Nephron progenitor cell (in vitro differentiated cells): Measurements from ENCODE around the gene UBE2H.

Source experiments
- DNase-seq: peaks from one replicate; pipeline ENCODE4 v3.0.0; 2021
- H3K27ac Mint-ChIP-seq: 2 replicates; pipeline ENCODE4 v1.8.0; 2021; ENCODE audit warnings: mild to moderate bottlenecking, moderate library complexity, mixed read lengths
- H3K27me3 Mint-ChIP-seq: 2 replicates; pipeline ENCODE4 v1.8.0; 2021; ENCODE audit warnings: mild to moderate bottlenecking, low read depth, mixed read lengths; ENCODE audit not compliant: poor library complexity
- H3K36me3 Mint-ChIP-seq: 2 replicates; pipeline ENCODE4 v1.8.0; 2021; ENCODE audit warnings: low read depth, mixed read lengths
- H3K4me1 Mint-ChIP-seq: 2 replicates; pipeline ENCODE4 v1.8.0; 2021; ENCODE audit warnings: mixed read lengths
- H3K4me3 Mint-ChIP-seq: 2 replicates; pipeline ENCODE4 v1.8.0; 2021; ENCODE audit warnings: mild to moderate bottlenecking, moderate library complexity, mixed read lengths
- H3K9me3 Mint-ChIP-seq: 2 replicates; pipeline ENCODE4 v1.8.0; 2021; ENCODE audit warnings: mild to moderate bottlenecking, moderate library complexity, mixed read lengths
- CTCF ChIP-seq: fragments of 200-600 bp; sonication (generic); IDR thresholded peaks from 2 replicates; pipeline ENCODE4 v1.5.0; 2021; ENCODE audit warnings: antibody characterized with exemption

Gene UBE2H

GRCh38 chr7:129890090-129890489 is 62.7 kb downstream of the UBE2H start:
- Mint-ChIP-seq H3K27ac (peak overlapping the region; percentile 89), H3K36me3 (peaks cover 60% of the 10 kb centered on the region), H3K4me3 (no peak overlapping the region), H3K4me1 (peaks cover 15% of the 10 kb centered on the region), H3K9me3 (no peaks in the 10 kb centered on the region), H3K27me3 (no peaks in the 10 kb centered on the region)
- DNase-seq = no peak
- no peak for TF ChIP-seq CTCF

- Mint-ChIP-seq H3K27ac (peak overlapping the region; percentile 89), H3K4me1 (peaks cover 12% of the 10 kb centered on the region), H3K4me3 (no peak overlapping the region), H3K36me3 (peaks cover 60% of the 10 kb centered on the region), H3K27me3 (no peaks in the 10 kb centered on the region), H3K9me3 (no peaks in the 10 kb centered on the region)
- DNase-seq = no peak
- TF ChIP-seq CTCF = no peak
These were observed 63.5 kb downstream of the UBE2H start for GRCh38 chr7:129889133-129889844.

GRCh38 chr7:129887865-129888264 is 64.9 kb downstream of the UBE2H start:
- DNase-seq = no peak
- Mint-ChIP-seq H3K4me1 (peaks cover 17% of the 10 kb centered on the region), H3K36me3 (peaks cover 55% of the 10 kb centered on the region), H3K27ac (peak overlapping the region; percentile 88), H3K9me3 (no peaks in the 10 kb centered on the region), H3K27me3 (no peaks in the 10 kb centered on the region), H3K4me3 (no peak overlapping the region)
- no peak for TF ChIP-seq CTCF

DNA sequence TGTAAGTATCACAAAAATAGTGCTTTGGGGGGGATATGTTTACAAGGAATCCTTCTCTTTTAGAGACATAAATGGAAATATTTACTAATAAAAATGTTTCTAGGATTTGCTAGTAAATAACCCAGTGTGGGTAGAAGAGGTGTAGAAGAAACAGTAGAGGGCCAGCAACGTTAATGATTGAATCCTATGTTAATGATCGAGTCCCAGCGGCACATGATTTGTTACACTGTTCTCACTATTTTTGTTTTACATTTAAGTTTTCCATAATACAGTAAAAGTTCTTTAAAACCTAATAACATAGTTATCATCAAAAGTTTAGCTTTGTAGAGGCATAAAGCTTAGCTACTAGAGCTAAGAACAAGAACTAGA is 66.0 kb downstream of the UBE2H start:
- H3K27ac Mint-ChIP-seq = no peak overlapping the region
- no peak overlapping the region for H3K4me3 Mint-ChIP-seq
- TF ChIP-seq CTCF = no peak
- peaks cover 24% of the 10 kb centered on the region for H3K4me1 Mint-ChIP-seq
- DNase-seq = no peak
- no peaks in the 10 kb centered on the region for H3K9me3 Mint-ChIP-seq
- H3K27me3 Mint-ChIP-seq = no peaks in the 10 kb centered on the region
- peaks cover 48% of the 10 kb centered on the region for H3K36me3 Mint-ChIP-seq

GRCh38 chr7:129886167-129886817 is 66.5 kb downstream of the UBE2H start:
- Mint-ChIP-seq H3K4me3 (no peak overlapping the region), H3K27ac (peak overlapping the region; percentile 50), H3K27me3 (no peaks in the 10 kb centered on the region), H3K4me1 (peaks cover 27% of the 10 kb centered on the region), H3K36me3 (peaks cover 47% of the 10 kb centered on the region), H3K9me3 (no peaks in the 10 kb centered on the region)
- DNase-seq = no peak
- TF ChIP-seq CTCF = no peak

DNA sequence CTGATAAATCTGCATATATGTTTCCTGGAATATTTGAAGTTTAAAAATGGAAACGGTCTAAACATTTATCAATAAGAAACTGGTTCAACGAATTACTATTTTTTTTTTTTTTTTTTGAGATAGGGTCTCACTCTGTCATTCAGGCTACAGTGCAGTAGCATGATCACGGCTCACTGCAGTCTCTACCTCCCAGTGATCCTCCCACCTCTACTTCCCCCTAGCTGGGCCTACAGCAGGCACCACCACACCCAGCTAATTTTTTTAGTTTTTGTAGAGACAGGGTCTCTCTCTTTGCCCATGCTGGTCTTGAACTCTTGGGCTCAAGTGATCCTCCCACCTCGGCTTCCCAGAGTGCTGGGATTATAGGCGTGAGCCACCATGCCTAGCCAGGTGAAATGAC is 68.3 kb downstream of the UBE2H start:
- Mint-ChIP-seq H3K4me1 (peaks cover 25% of the 10 kb centered on the region), H3K27me3 (no peaks in the 10 kb centered on the region), H3K36me3 (peaks cover 52% of the 10 kb centered on the region), H3K9me3 (no peaks in the 10 kb centered on the region), H3K4me3 (no peak overlapping the region), H3K27ac (no peak overlapping the region)
- no peak for TF ChIP-seq CTCF
- no peak for DNase-seq
